HG02588 (cell line): ENCODE measurements around the gene PRKCE.
A peak's percentile ranks its signal among the peaks of the same experiment; 100 is the strongest.

ENCODE experiments used
- ATAC-seq: cut with Tn5 transposase; IDR thresholded peaks from one replicate; pipeline ENCODE4 v1.9.1; 2021; ENCODE audit warnings: mild to moderate bottlenecking, moderate library complexity; ENCODE audit not compliant: unreplicated experiment

The PRKCE gene

DNA sequence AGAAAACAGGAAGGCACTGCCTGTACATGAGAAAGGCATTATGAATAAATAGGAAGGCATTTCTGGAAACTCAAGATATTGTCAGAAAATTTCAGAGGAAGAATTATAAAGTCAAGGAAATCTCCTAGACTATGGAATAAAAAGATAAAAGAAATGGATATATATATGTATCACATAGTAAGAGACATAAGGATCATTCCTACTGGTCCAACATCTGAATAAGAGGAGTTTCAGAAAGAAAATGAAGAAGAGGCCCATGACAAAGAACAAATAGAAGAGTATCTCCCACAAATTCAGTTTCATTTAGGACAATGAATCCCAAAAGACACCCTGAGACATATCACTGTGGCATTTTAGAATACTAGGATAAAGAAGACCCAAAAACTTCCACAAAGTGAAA, 178.8 kb downstream of the PRKCE start:
- ATAC-seq, result no peak

DNA sequence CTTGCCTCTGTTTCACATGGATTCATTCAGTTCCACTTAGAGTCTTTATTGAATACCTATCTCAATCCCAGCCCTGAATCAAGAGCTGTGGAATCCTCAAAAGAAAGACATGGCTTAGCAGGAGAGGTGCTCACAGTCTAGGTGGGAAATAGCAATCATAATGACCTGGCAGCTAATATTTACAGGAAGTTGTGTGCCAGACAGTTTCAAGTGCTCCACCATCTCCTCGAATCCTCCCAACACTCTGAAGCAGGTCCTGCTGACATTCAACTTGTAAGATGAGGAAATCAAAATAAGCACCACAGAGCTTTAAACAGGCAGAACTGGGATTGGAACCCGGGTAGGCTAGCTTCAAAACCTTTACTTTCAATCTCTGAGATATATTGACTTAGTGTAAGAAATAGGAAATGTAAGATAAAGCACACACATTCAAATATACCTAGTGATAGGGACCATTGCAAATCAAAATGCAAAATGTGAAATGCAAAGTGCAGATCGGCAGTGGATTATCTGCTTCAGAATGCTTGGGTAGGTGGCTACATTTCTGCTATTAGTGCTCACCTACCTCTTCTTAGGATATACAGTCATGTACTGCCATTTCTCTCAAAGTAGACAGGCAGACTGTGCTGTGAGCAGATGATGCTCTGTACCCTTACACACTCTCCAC, 182.0 kb downstream of the PRKCE start:
- ATAC-seq, result peak; percentile 28

- peak; percentile 75 for ATAC-seq
Observed at GRCh38 chr2:45833968-45834344, 182.5 kb downstream of the PRKCE start.

DNA sequence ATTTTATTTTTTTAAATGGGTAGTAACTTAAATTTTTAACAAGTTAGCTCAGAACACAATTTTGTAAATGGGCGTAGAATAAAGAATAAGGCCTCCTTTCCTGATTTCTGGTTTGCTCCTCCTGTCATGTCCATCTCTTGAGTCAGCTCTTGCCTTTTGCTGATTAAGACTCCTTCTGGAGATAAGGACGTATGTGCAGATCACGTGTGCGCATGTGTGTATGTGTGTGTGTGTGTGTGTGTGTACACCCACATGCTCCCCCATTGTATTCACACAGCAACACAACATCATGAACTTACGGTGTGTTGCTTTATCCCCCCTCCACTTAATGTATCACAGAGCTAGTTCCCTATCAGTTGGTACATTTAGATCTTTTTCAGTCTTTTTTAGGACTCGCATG, 182.9 kb downstream of the PRKCE start:
- ATAC-seq, result no peak

- no peak for ATAC-seq
Observed at GRCh38 chr2:45834858-45835257, 183.4 kb downstream of the PRKCE start.

DNA sequence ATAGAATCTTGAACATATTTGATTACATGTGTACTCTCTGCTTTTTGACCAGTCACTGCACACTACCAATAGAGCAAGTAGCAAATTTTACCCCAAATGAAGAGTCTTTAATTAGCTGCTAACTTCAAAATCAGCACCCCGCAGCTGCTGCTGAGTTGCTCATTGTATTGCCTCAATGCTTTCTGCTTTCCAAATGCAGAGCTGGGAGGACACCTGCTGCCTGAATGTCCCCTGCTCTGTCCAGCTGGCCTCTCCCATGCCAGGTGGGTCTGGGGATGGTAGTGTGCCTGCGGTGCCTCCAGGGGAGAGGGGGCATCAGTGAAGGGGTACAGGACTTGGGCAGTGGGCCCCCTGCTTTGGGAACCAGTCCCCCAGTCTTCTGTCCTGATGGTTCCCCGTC, 184.8 kb downstream of the PRKCE start:
- no peak for ATAC-seq

DNA sequence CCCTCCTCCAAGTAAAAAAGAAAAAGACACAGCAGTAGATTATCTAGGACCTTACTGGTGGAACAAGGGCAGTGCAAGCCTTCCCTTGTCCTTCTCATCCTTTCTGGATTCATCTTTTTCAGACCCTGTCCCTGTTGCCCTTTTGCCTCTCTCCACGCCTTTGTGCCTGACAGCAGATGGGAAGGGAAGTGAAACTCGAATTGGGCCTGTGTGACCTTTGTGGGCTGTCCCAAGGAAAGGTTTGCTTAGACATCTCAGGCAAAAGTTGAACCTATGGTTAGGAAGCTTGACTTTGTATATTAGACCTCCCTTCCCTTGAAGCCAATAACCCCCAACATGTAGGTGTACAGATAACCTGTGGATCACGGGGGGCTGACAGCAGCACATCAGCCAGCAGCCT, 185.3 kb downstream of the PRKCE start:
- peak; percentile 35 for ATAC-seq

GRCh38 chr2:45837812-45838341, 186.4 kb downstream of the PRKCE start:
- ATAC-seq, result no peak

DNA sequence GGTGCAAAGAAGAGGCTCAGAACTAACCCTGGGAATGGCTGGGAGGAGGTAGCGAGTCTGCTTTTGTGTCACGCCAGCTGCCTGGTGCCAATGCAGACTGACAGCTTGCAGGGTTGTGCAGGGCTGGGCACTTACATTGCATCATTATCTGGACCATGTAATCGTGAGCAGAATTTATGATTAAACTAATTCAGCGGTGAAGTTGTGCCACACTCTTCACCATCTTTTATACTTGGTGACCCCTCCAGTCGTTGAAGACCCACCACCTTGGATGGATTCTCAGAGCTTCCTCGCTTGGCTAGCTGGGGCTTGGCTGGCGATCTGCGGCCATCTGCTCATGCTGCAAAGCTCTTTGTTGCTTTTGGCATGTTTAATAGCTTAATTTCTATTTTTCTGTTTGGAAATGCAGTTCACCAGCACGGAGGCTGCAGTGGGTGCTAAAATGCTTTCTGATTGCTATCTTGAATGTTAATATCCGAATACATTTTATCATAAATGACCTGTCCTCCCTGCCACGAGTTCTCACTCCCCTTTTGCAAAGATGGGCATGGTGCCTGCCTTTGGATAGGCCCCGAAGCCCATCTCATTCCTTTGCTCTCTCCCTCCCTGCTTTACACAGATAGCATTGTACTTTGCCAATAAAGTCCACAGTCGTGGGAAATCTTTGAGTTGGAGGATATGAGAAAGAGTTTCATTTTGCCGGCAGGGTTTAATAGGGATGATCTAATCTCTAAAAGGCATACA, 188.2 kb downstream of the PRKCE start:
- ATAC-seq, result no peak

GRCh38 chr2:45840481-45840880, 189.0 kb downstream of the PRKCE start:
- ATAC-seq, result peak; percentile 42

DNA sequence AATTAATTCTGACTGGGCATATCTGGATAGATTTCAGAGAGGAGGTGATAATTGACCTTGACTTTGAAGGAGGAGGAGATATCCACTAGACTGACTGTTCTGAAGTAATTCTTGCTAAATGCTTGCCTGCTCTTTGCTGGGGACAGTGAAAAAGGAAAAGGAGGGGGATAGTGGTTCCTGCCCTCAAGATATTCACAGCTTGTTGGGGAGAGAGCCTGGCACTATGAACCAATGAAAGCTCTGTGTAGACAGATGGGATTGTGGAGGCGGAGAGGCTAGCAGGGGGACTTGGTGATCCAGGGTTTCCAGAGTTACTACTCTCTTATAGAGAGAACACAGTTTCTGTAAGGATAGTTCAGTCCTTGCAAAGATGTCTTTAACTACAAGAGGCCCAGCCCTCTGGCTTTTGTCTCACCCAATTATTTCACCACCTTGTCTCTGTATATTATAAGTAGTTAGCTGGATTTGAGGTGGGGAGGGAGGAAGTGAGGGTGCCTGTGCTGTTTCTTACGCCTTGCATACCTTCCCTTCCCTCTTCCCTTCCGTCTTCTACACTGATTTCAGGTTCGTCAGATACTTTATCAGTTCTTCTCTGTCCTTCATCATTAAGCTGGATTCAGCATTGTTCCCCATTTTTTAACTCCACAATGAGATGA, 190.4 kb downstream of the PRKCE start:
- ATAC-seq, result no peak

DNA sequence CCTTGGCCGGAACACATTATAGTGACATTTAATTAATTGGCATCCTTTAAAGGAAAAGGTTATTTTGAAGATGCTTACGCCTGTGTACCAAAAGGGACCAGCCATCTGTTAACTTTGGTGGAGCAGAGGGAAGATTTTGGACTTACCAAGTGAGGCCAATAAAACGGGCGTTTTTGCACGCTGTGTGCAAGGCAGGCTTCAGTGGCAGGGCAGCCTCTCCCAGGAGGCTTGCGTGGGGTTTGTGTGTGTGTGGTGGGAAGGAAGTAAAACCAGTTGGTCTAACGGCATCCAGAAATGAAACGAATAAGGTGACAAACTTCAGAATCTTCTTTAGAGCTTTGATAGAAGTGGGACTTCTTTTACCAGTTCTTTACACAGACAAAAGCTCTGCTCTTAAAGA, 191.7 kb downstream of the PRKCE start:
- peak; percentile 52 for ATAC-seq

GRCh38 chr2:45844796-45845457, 193.5 kb downstream of the PRKCE start:
- no peak for ATAC-seq

GRCh38 chr2:45845566-45845965, 194.1 kb downstream of the PRKCE start:
- no peak for ATAC-seq

- ATAC-seq, result no peak
Observed at GRCh38 chr2:45849491-45850283, 198.2 kb downstream of the PRKCE start.

GRCh38 chr2:45850558-45850957, 199.1 kb downstream of the PRKCE start:
- ATAC-seq, result no peak

GRCh38 chr2:45851111-45851510, 199.6 kb downstream of the PRKCE start:
- ATAC-seq, result no peak

DNA sequence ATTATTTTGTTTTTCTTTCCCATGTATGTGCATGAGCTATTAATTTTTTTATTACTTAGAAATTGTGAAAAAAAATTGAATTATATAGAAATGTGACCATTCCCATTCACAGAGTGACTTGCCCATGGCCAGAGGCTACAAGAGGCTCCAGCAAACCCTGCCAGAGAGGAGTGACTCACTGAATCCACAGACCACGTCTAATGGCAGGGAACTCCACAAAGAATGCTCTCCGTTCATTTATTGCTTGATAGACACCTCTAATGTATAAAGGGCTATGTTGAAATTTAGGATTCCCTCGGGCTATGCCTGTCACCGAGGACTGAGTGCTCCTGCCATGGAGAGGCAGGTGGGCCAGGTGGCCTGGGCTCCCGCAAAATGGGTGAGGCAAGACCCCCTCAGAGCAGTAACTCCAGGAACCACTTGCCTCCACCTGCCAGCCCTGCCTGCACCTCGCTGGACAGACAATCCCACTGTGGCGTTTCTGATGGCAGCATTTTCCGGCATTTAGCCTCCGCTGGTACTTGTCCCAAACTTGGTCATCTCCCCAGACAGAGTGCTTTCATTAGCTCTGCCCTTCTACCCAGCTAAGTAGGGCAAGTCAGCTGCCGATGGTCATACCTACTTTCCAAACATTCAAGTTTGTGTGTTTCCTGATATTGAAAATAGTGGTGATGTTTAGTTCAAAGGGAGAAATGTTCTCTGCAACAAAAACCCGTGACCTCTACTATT, 200.3 kb downstream of the PRKCE start:
- ATAC-seq, result no peak

- peak; percentile 89 for ATAC-seq
Observed at GRCh38 chr2:45852450-45853150, 201.1 kb downstream of the PRKCE start.
